Measurements from ENCODE around the gene ZYX. TPM values are rescaled to one million over a fixed set of nuclear protein-coding genes. Genes with fewer than 3 reads are reported as not detected.
A peak's percentile ranks its signal among the peaks of the same experiment; 100 is the strongest.
"Not testable (repeated sequence)": the region's sequence is repeated elsewhere in the genome, so short reads cannot be mapped to it uniquely, and the experiment has no call there.

Gene ZYX
- total RNA-seq, 2 experiments from 2014 or later: 189 TPM

- Mint-ChIP-seq H3K4me3 (no peak overlapping the region), H3K36me3 (ENCODE audit: low read depth) (peaks cover 31% of the 10 kb centered on the region), H3K4me1 (peaks cover 31% of the 10 kb centered on the region), H3K9me3 (no peaks in the 10 kb centered on the region), H3K27me3 (no peaks in the 10 kb centered on the region), H3K27ac (no peak overlapping the region)
- ChIA-PET POLR2A (no interaction called here), CTCF (interaction anchor here (0.8 to 3.6 kb wide), 6 partner anchors 8 to 151 kb away, joined by 3 to 18 read pairs (median 3); partner anchors contain the start of genes EPHA1 and ZYX)
- no peak for DNase-seq
Measured at GRCh38 chr7:143390773-143391317, 9.7 kb downstream of the ZYX start.

- ChIA-PET CTCF (interaction anchor here (1.1 to 5.6 kb wide), 7 partner anchors 10 to 339 kb away, joined by 3 to 41 read pairs (median 4); partner anchors contain the start of genes EPHA1 and ZYX), POLR2A (no interaction called here)
- H3K9me3 Mint-ChIP-seq: no peaks in the 10 kb centered on the region
- DNase-seq: no peak
- no peak overlapping the region for H3K27ac Mint-ChIP-seq
- H3K4me3 Mint-ChIP-seq: no peak overlapping the region
- peaks cover 31% of the 10 kb centered on the region for H3K36me3 Mint-ChIP-seq (ENCODE audit: low read depth)
- H3K4me1 Mint-ChIP-seq: peaks cover 31% of the 10 kb centered on the region
- H3K27me3 Mint-ChIP-seq: no peaks in the 10 kb centered on the region
Measured at GRCh38 chr7:143391462-143392404, 10.6 kb downstream of the ZYX start.

- H3K4me3 Mint-ChIP-seq, H3K9me3 Mint-ChIP-seq, POLR2A ChIA-PET, H3K27ac Mint-ChIP-seq, DNase-seq, H3K27me3 Mint-ChIP-seq: not testable (repeated sequence)
- H3K36me3 Mint-ChIP-seq (ENCODE audit: low read depth): peaks cover 31% of the 10 kb centered on the region
- CTCF ChIA-PET: interaction anchor here (0.6 to 5.6 kb wide), 5 partner anchors 9 to 431 kb away, joined by 3 to 41 read pairs (median 4); partner anchors contain the start of genes EPHA1 and ZYX
- H3K4me1 Mint-ChIP-seq: peaks cover 31% of the 10 kb centered on the region
Measured at GRCh38 chr7:143392427-143392826, 11.3 kb downstream of the ZYX start.

- POLR2A ChIA-PET: no interaction called here
- H3K4me1 Mint-ChIP-seq: peaks cover 28% of the 10 kb centered on the region
- CTCF ChIA-PET: interaction anchor here (0.6 to 5.6 kb wide), 6 partner anchors 9 to 432 kb away, joined by 3 to 41 read pairs (median 4); partner anchors contain the start of genes EPHA1 and ZYX
- no peak for DNase-seq
- no peaks in the 10 kb centered on the region for H3K9me3 Mint-ChIP-seq
- no peak overlapping the region for H3K27ac Mint-ChIP-seq
- H3K36me3 Mint-ChIP-seq (ENCODE audit: low read depth): peaks cover 27% of the 10 kb centered on the region
- no peak overlapping the region for H3K4me3 Mint-ChIP-seq
- no peaks in the 10 kb centered on the region for H3K27me3 Mint-ChIP-seq
Measured at GRCh38 chr7:143392875-143393266, 11.7 kb downstream of the ZYX start.

GRCh38 chr7:143393267-143394041 is 12.3 kb downstream of the ZYX start:
- Mint-ChIP-seq H3K27me3 (no peaks in the 10 kb centered on the region), H3K36me3 (ENCODE audit: low read depth) (peaks cover 27% of the 10 kb centered on the region), H3K4me1 (peaks cover 27% of the 10 kb centered on the region), H3K4me3 (no peak overlapping the region), H3K27ac (peak overlapping the region; percentile 54), H3K9me3 (no peaks in the 10 kb centered on the region)
- POLR2A ChIA-PET: no interaction called here
- CTCF ChIA-PET: interaction anchor here (1.2 to 5.6 kb wide), 3 partner anchors 13 to 21 kb away, joined by 5 to 41 read pairs (median 11); partner anchors contain the start of genes EPHA1 and ZYX
- DNase-seq: no peak

GRCh38 chr7:143394068-143394467 is 12.9 kb downstream of the ZYX start:
- H3K27me3 Mint-ChIP-seq: no peaks in the 10 kb centered on the region
- H3K27ac Mint-ChIP-seq: no peak overlapping the region
- ChIA-PET POLR2A (no interaction called here), CTCF (interaction anchor here (1.2 to 5.6 kb wide), 2 partner anchors 13 to 22 kb away, joined by 5 to 41 read pairs; partner anchors contain the start of gene EPHA1)
- peaks cover 26% of the 10 kb centered on the region for H3K4me1 Mint-ChIP-seq
- no peak overlapping the region for H3K4me3 Mint-ChIP-seq
- DNase-seq: no peak
- H3K9me3 Mint-ChIP-seq: no peaks in the 10 kb centered on the region
- peaks cover 25% of the 10 kb centered on the region for H3K36me3 Mint-ChIP-seq (ENCODE audit: low read depth)

- Mint-ChIP-seq H3K36me3 (ENCODE audit: low read depth) (peaks cover 18% of the 10 kb centered on the region), H3K4me3 (no peak overlapping the region), H3K9me3 (no peaks in the 10 kb centered on the region), H3K27ac (no peak overlapping the region), H3K4me1 (peaks cover 19% of the 10 kb centered on the region), H3K27me3 (no peaks in the 10 kb centered on the region)
- CTCF ChIA-PET: interaction anchor here (5.6 kb wide), 1 partner anchor 12 kb away, joined by 41 read pairs; the partner anchor contains the start of gene EPHA1
- POLR2A ChIA-PET: no interaction called here
- DNase-seq: no peak
Measured at GRCh38 chr7:143394777-143395176, 13.6 kb downstream of the ZYX start.

- Mint-ChIP-seq H3K36me3 (ENCODE audit: low read depth) (peaks cover 11% of the 10 kb centered on the region), H3K27me3 (no peaks in the 10 kb centered on the region), H3K27ac (peak overlapping the region; percentile 2), H3K4me3 (no peak overlapping the region), H3K9me3 (no peaks in the 10 kb centered on the region), H3K4me1 (peaks cover 14% of the 10 kb centered on the region)
- ChIA-PET POLR2A (no interaction called here), CTCF (interaction anchor here (0.9 to 5.6 kb wide), 4 partner anchors 9 to 15 kb away, joined by 4 to 41 read pairs (median 6); partner anchors contain the start of gene EPHA1)
- no peak for DNase-seq
Measured at GRCh38 chr7:143395187-143396149, 14.3 kb downstream of the ZYX start.

GRCh38 chr7:143396182-143396581 is 15.0 kb downstream of the ZYX start:
- Mint-ChIP-seq H3K27me3 (no peaks in the 10 kb centered on the region), H3K36me3 (ENCODE audit: low read depth) (peaks cover 8% of the 10 kb centered on the region), H3K27ac (no peak overlapping the region), H3K4me3 (no peak overlapping the region), H3K4me1 (peaks cover 14% of the 10 kb centered on the region), H3K9me3 (no peaks in the 10 kb centered on the region)
- DNase-seq: no peak
- ChIA-PET CTCF (interaction anchor here (0.9 to 5.6 kb wide), 4 partner anchors 10 to 16 kb away, joined by 4 to 41 read pairs (median 6); partner anchors contain the start of gene EPHA1), POLR2A (no interaction called here)

- Mint-ChIP-seq H3K27me3 (no peaks in the 10 kb centered on the region), H3K36me3 (ENCODE audit: low read depth) (peaks cover 5% of the 10 kb centered on the region), H3K27ac (peak overlapping the region; percentile 25), H3K4me1 (peaks cover 14% of the 10 kb centered on the region), H3K9me3 (no peaks in the 10 kb centered on the region), H3K4me3 (no peak overlapping the region)
- POLR2A ChIA-PET: no interaction called here
- CTCF ChIA-PET: interaction anchor here (0.9 to 5.6 kb wide), 3 partner anchors 10 to 13 kb away, joined by 4 to 41 read pairs (median 5); partner anchors contain the start of gene EPHA1
- DNase-seq: no peak
Measured at GRCh38 chr7:143396625-143397556, 15.7 kb downstream of the ZYX start.

Data from activated CD4-positive, alpha-beta T cell treated with anti-CD3 and anti-CD28 coated beads, Interleukin-2, amount 10 ng/mL, durations not matched to agents 7 days and 5 days (primary cell).